ENCODE results near the gene HRH4.

- no peak for TF ChIP-seq CTCF (IDR thresholded peaks at IDR 0.05)
- TF ChIP-seq SMC3 (IDR thresholded peaks at IDR 0.05; ENCODE audit: low read depth, low read length): no peak
- TF ChIP-seq MAX (IDR thresholded peaks at IDR 0.05; ENCODE audit: low read depth): no peak
- no peak for TF ChIP-seq RAD21 (IDR thresholded peaks at IDR 0.05; ENCODE audit: low read length)
- no peak for TF ChIP-seq RFX5 (IDR thresholded peaks at IDR 0.05; ENCODE audit: low read length)
- TF ChIP-seq PBX3 (IDR thresholded peaks at IDR 0.05): no peak
These were observed 34.4 kb upstream of the HRH4 start for GRCh38 chr18:24426073-24426397.
